Neural progenitor cell (in vitro differentiated cells): ENCODE data around the gene ATP11A. TPM values are rescaled to one million over a fixed set of nuclear protein-coding genes. Genes with fewer than 3 reads are reported as not detected.

ENCODE experiments used
- DNase-seq: peaks from one replicate; pipeline ENCODE4 v3.0.0-alpha.2; 2016; ENCODE audit warnings: low spot score
- H2AFZ ChIP-seq: fragments of 200-600 bp; sonication (generic); replicated peaks from 2 replicates; pipeline ENCODE4 v1.6.1; 2016; ENCODE audit warnings: antibody characterized with exemption
- H3F3A ChIP-seq: fragments of 200-600 bp; sonication (generic); 2 replicates; pipeline ENCODE4 v1.6.1; 2016; ENCODE audit warnings: antibody characterized with exemption, low read depth
- H3K27ac ChIP-seq: fragments of 200-600 bp; sonication (generic); 2 replicates; pipeline ENCODE4 v1.5.1; 2016; ENCODE audit warnings: mild to moderate bottlenecking
- H3K27me3 ChIP-seq: fragments of 200-600 bp; sonication (generic); 2 replicates; pipeline ENCODE4 v1.6.1; 2016; ENCODE audit warnings: mild to moderate bottlenecking, moderate library complexity
- H3K36me3 ChIP-seq: fragments of 200-600 bp; sonication (generic); 2 replicates; pipeline ENCODE4 v1.5.1; 2016
- H3K4me1 ChIP-seq: fragments of 200-600 bp; sonication (generic); 2 replicates; pipeline ENCODE4 v1.6.1; 2016; ENCODE audit warnings: mixed run types
- H3K4me2 ChIP-seq: fragments of 200-600 bp; sonication (generic); 2 replicates; pipeline ENCODE4 v1.6.1; 2016
- H3K4me3 ChIP-seq: fragments of 200-600 bp; sonication (generic); 2 replicates; pipeline ENCODE4 v1.5.1; 2016
- H3K79me2 ChIP-seq: fragments of 200-600 bp; sonication (generic); 2 replicates; pipeline ENCODE4 v1.6.1; 2016; ENCODE audit warnings: low read depth
- H3K9ac ChIP-seq: fragments of 200-600 bp; sonication (generic); 2 replicates; pipeline ENCODE4 v1.6.1; 2016
- H3K9me3 ChIP-seq: fragments of 200-600 bp; sonication (generic); 2 replicates; pipeline ENCODE4 v1.5.1; 2016; ENCODE audit warnings: low read depth
- H4K20me1 ChIP-seq: fragments of 200-600 bp; sonication (generic); 2 replicates; pipeline ENCODE4 v1.6.1; 2016; ENCODE audit warnings: low read depth
- H3K27ac Mint-ChIP-seq: 3 replicates; pipeline ENCODE4 v1.8.0; 2021; ENCODE audit warnings: mixed read lengths
- H3K27me3 Mint-ChIP-seq: 2 replicates; pipeline ENCODE4 v1.8.0; 2022; ENCODE audit warnings: low read depth, mild to moderate bottlenecking, inconsistent platforms, moderate library complexity, mixed read lengths; ENCODE audit not compliant: insufficient read depth
- H3K36me3 Mint-ChIP-seq: 3 replicates; pipeline ENCODE4 v1.8.0; 2021; ENCODE audit warnings: mixed read lengths
- H3K4me1 Mint-ChIP-seq: 3 replicates; pipeline ENCODE4 v1.8.0; 2021; ENCODE audit warnings: mixed read lengths
- H3K4me3 Mint-ChIP-seq: 3 replicates; pipeline ENCODE4 v1.8.0; 2021; ENCODE audit warnings: mild to moderate bottlenecking, moderate library complexity, mixed read lengths
- H3K9me3 Mint-ChIP-seq: 3 replicates; pipeline ENCODE4 v1.8.0; 2020; ENCODE audit warnings: mixed read lengths
- CTCF ChIP-seq: fragments of 200-600 bp; sonication (generic); IDR thresholded peaks from 2 replicates; pipeline ENCODE4 v1.5.1; 2017; ENCODE audit warnings: antibody characterized with exemption, mild to moderate bottlenecking
- EZH2 ChIP-seq: fragments of 200-600 bp; sonication (generic); IDR thresholded peaks from 2 replicates; pipeline ENCODE4 v1.6.1; 2017; ENCODE audit warnings: antibody characterized with exemption, mild to moderate bottlenecking, moderate library complexity
- EZH2phosphoT487 ChIP-seq: fragments of 200-600 bp; sonication (generic); IDR thresholded peaks from 2 replicates; pipeline ENCODE4 v1.6.1; 2017; ENCODE audit warnings: antibody characterized with exemption
- total RNA-seq: library from RNA; depleted of rRNA; stranded (reverse); fragments of >200 nt; gene quantifications from 2 replicates; pipeline ENCODE4 v1.2.3, GENCODE V29; 2015; ENCODE audit warnings: low replicate concordance

Gene ATP11A
- total RNA-seq, 1 donor from 2014 or later, result 12.6 TPM

DNA sequence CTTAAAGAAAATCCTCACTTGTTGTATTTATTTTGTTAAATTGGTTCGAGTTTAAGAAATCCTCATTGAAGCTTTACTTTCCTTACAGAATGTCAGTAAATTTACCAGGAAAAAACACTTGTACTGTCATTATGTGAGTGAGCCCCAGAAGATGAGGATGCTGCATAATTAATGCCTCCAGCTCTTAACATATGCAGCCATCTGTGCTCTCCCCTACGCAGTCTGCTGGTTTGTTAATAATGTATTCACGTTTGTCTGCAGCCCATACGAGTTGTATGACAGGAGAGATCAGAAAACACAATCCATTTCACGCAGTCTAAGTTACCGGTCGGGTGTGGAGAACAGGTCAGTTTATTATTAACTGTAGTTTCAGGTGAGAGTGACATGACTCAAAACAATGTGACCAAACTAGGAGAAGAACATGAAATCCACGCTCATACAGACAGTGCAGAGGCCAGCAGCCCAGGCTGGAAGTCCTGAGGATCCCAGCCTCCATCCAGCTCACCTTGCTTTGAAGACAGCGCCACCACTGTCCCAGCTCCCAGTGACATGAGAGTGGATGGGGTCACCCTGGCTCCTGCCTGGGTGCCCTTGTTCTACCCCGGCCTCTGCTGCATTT is 19.8 kb upstream of the ATP11A start:
- no peak overlapping the region for H3K4me3 Mint-ChIP-seq
- no peaks in the 10 kb centered on the region for H3K27me3 ChIP-seq
- no peaks in the 10 kb centered on the region for H4K20me1 ChIP-seq
- no peaks in the 10 kb centered on the region for H3K9me3 Mint-ChIP-seq
- H3K27ac ChIP-seq, result no peak overlapping the region
- no peak overlapping the region for H3K27ac Mint-ChIP-seq
- no peak overlapping the region for H3K4me3 ChIP-seq
- H3K9me3 ChIP-seq, result no peaks in the 10 kb centered on the region
- H3K36me3 Mint-ChIP-seq, result no peaks in the 10 kb centered on the region
- no peaks in the 10 kb centered on the region for H3K79me2 ChIP-seq
- peaks cover 10% of the 10 kb centered on the region for H3F3A ChIP-seq
- no peak overlapping the region for H3K4me2 ChIP-seq
- TF ChIP-seq CTCF, result no peak
- DNase-seq, result no peak
- peaks cover 19% of the 10 kb centered on the region for H3K4me1 Mint-ChIP-seq
- no peak overlapping the region for H2AFZ ChIP-seq
- no peaks in the 10 kb centered on the region for H3K27me3 Mint-ChIP-seq
- H3K9ac ChIP-seq, result no peak overlapping the region
- H3K36me3 ChIP-seq, result no peaks in the 10 kb centered on the region
- peaks cover 4% of the 10 kb centered on the region for H3K4me1 ChIP-seq

- H2AFZ ChIP-seq, result no peak overlapping the region
- H3K79me2 ChIP-seq, result no peaks in the 10 kb centered on the region
- no peak overlapping the region for H3K9ac ChIP-seq
- no peaks in the 10 kb centered on the region for H4K20me1 ChIP-seq
- no peak for DNase-seq
- no peak overlapping the region for H3K27ac ChIP-seq
- Mint-ChIP-seq H3K36me3 (no peaks in the 10 kb centered on the region), H3K27me3 (no peaks in the 10 kb centered on the region), H3K27ac (peak overlapping the region; percentile 54), H3K9me3 (no peaks in the 10 kb centered on the region), H3K4me1 (peaks cover 19% of the 10 kb centered on the region), H3K4me3 (no peak overlapping the region)
- no peaks in the 10 kb centered on the region for H3K36me3 ChIP-seq
- H3F3A ChIP-seq, result peaks cover 9% of the 10 kb centered on the region
- peaks cover 4% of the 10 kb centered on the region for H3K4me1 ChIP-seq
- H3K27me3 ChIP-seq, result no peaks in the 10 kb centered on the region
- H3K4me2 ChIP-seq, result no peak overlapping the region
- H3K9me3 ChIP-seq, result no peaks in the 10 kb centered on the region
- no peak overlapping the region for H3K4me3 ChIP-seq
- TF ChIP-seq CTCF (no peak), EZH2phosphoT487 (no peak), EZH2 (no peak)
Measured at GRCh38 chr13:112670864-112671263, 19.0 kb upstream of the ATP11A start.

DNA sequence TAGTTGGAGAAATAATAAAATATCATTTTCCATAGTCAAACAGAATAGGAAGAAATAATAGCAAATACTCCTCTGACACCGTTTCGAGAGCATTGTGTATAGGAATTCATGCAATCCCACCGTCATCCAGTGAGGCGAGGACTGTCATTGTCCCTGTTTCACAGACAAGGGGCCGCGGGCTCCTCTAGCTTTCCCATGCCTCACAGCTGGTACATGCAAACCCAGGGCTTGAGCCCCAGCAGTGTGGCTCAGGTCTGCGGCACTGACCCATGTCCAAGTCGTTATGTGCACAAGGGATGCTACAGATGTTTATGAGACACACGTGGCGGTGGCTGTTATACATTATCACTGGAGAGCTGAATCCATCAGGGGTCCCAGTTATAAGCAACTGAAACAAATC is 18.5 kb upstream of the ATP11A start:
- TF ChIP-seq CTCF, result no peak
- TF ChIP-seq EZH2phosphoT487, result no peak
- no peak for TF ChIP-seq EZH2
- Histone ChIP-seq H3F3A (peaks cover 5% of the 10 kb centered on the region), H3K27ac (no peak overlapping the region), H3K9ac (no peak overlapping the region), H3K79me2 (no peaks in the 10 kb centered on the region), H4K20me1 (no peaks in the 10 kb centered on the region), H3K4me3 (no peak overlapping the region), H3K36me3 (no peaks in the 10 kb centered on the region), H2AFZ (no peak overlapping the region), H3K4me1 (peaks cover 4% of the 10 kb centered on the region), H3K4me2 (no peak overlapping the region), H3K9me3 (no peaks in the 10 kb centered on the region), H3K27me3 (no peaks in the 10 kb centered on the region)
- Mint-ChIP-seq H3K9me3 (no peaks in the 10 kb centered on the region), H3K27me3 (no peaks in the 10 kb centered on the region), H3K36me3 (no peaks in the 10 kb centered on the region), H3K27ac (peak overlapping the region; percentile 42), H3K4me3 (no peak overlapping the region), H3K4me1 (peaks cover 19% of the 10 kb centered on the region)
- no peak for DNase-seq
